Activated gamma-delta T cell (primary cell): ENCODE results near the gene ADGRG6.

Experiments used
- DNase-seq: peaks from one replicate; lab custom pipeline; 2025; lab: John Stamatoyannopoulos, UW

The ADGRG6 gene

GRCh38 chr6:142376115-142376514 is 74.3 kb downstream of the ADGRG6 start:
- DNase-seq = no peak

GRCh38 chr6:142376800-142377496 is 75.1 kb downstream of the ADGRG6 start:
- no peak for DNase-seq

- no peak for DNase-seq
Measured at GRCh38 chr6:142377497-142377848, 75.7 kb downstream of the ADGRG6 start.

- DNase-seq = no peak
Measured at GRCh38 chr6:142378138-142378875, 76.5 kb downstream of the ADGRG6 start.

- DNase-seq = no peak
Measured at GRCh38 chr6:142380626-142381025, 78.8 kb downstream of the ADGRG6 start.

GRCh38 chr6:142381181-142381580 is 79.4 kb downstream of the ADGRG6 start:
- DNase-seq = no peak

- DNase-seq = no peak
Measured at GRCh38 chr6:142381845-142382378, 80.1 kb downstream of the ADGRG6 start.

GRCh38 chr6:142384519-142385254 is 82.9 kb downstream of the ADGRG6 start:
- no peak for DNase-seq

- DNase-seq = no peak
Measured at GRCh38 chr6:142385352-142385751, 83.5 kb downstream of the ADGRG6 start.

- DNase-seq = no peak
Measured at GRCh38 chr6:142386657-142387056, 84.8 kb downstream of the ADGRG6 start.

- no peak for DNase-seq
Measured at GRCh38 chr6:142387997-142388815, 86.4 kb downstream of the ADGRG6 start.

GRCh38 chr6:142395266-142395665 is 93.5 kb downstream of the ADGRG6 start:
- no peak for DNase-seq

GRCh38 chr6:142395768-142396231 is 94.0 kb downstream of the ADGRG6 start:
- no peak for DNase-seq

GRCh38 chr6:142398353-142398752 is 96.5 kb downstream of the ADGRG6 start:
- DNase-seq = no peak

GRCh38 chr6:142399739-142400138 is 97.9 kb downstream of the ADGRG6 start:
- DNase-seq = no peak

- DNase-seq = no peak
Measured at GRCh38 chr6:142400495-142400894, 98.7 kb downstream of the ADGRG6 start.

GRCh38 chr6:142401838-142402237 is 100.0 kb downstream of the ADGRG6 start:
- no peak for DNase-seq

- DNase-seq = no peak
Measured at GRCh38 chr6:142404751-142405150, 102.9 kb downstream of the ADGRG6 start.

- DNase-seq = no peak
Measured at GRCh38 chr6:142406131-142406530, 104.3 kb downstream of the ADGRG6 start.

- DNase-seq = no peak
Measured at GRCh38 chr6:142407685-142408273, 106.0 kb downstream of the ADGRG6 start.

- no peak for DNase-seq
Measured at GRCh38 chr6:142408409-142408808, 106.6 kb downstream of the ADGRG6 start.
